GM12878 (cell line): ENCODE results near the gene FBXL19. TPM values are rescaled to one million over a fixed set of nuclear protein-coding genes. Genes with fewer than 3 reads are reported as not detected.

Experiments
- ATAC-seq: fragments of 200-7000 bp; cut with Tn5 transposase; 3 replicates; pipeline ENCODE4 v1.9.1; 2020; ENCODE audit warnings: mild to moderate bottlenecking, moderate library complexity
- BruUV-seq: library from RNA; stranded (reverse); fragments of 400-500 nt; replicated peaks from 2 replicates; lab custom pipeline; 2021; lab: Mats Ljungman, UMichigan
- CTCF ChIA-PET: fragments of 300-600 bp; sonication (Branson Sonifier 250); formaldehyde crosslinking; extraction: SDS; loops from one replicate; lab custom pipeline; 2021; ENCODE audit warnings: inconsistent platforms; lab: Yijun Ruan, JAX
- POLR2A ChIA-PET: fragments of 350-600 bp; formaldehyde crosslinking; extraction: SDS; loops from one replicate; lab custom pipeline; 2021; ENCODE audit warnings: inconsistent platforms; lab: Charles Lee
- RAD21 ChIA-PET: fragments of 300-600 bp; sonication (Branson Sonifier 250); formaldehyde crosslinking; loops from one replicate; lab custom pipeline; 2023; ENCODE audit warnings: antibody characterized with exemption; ENCODE audit not compliant: unreplicated experiment; lab: Charles Lee
- SMC1A ChIA-PET: fragments of 300-600 bp; sonication (Branson Sonifier 250); formaldehyde crosslinking; loops from one replicate; lab custom pipeline; 2023; ENCODE audit not compliant: unreplicated experiment, uncharacterized antibody; lab: Charles Lee
- DNase-seq: peaks from one replicate; pipeline ENCODE4 v3.0.0-alpha.2; 2011; ENCODE audit warnings: low read depth, low spot score
- FAIRE-seq: peaks from 3 replicates; lab custom pipeline; 2011; peaks lifted over from hg19 to GRCh38; lab: Jason Lieb, UNC
- H2AFZ ChIP-seq: 2 replicates; pipeline ENCODE4 v1.6.0; 2011; ENCODE audit warnings: low read depth, low read length, control low read depth; ENCODE audit not compliant: control insufficient read depth
- H3K27ac ChIP-seq: 2 replicates; pipeline ENCODE4 v1.5.1; 2011; ENCODE audit warnings: control low read depth; ENCODE audit not compliant: control insufficient read depth, insufficient read depth
- H3K27me3 ChIP-seq, 2 experiments: replicated peaks in 1 of 2; 2 replicates each; pipeline versions ENCODE4 v1.6.0 to v1.6.1; 2011; ENCODE audit warnings: low read length in 1 of 2; ENCODE audit not compliant: control insufficient read depth in 2 of 2, insufficient read depth in 2 of 2
- H3K36me3 ChIP-seq, 2 experiments: 2 replicates each; pipeline ENCODE4 v1.5.1; 2011; ENCODE audit warnings: low read length in 1 of 2; ENCODE audit not compliant: control insufficient read depth in 2 of 2, insufficient read depth in 2 of 2
- H3K4me1 ChIP-seq: 2 replicates; pipeline ENCODE4 v1.6.1; 2011; ENCODE audit warnings: mild to moderate bottlenecking, low read length, moderate library complexity, mixed read lengths; ENCODE audit not compliant: control insufficient read depth, insufficient read depth
- H3K4me2 ChIP-seq: 2 replicates; pipeline ENCODE4 v1.6.0; 2011; ENCODE audit warnings: control low read depth; ENCODE audit not compliant: control insufficient read depth, insufficient read depth
- H3K4me3 ChIP-seq: fragments of 200-600 bp; sonication (generic); 2 replicates; pipeline ENCODE4 v1.5.1; 2016
- H3K79me2 ChIP-seq: 2 replicates; pipeline ENCODE4 v1.6.0; 2011; ENCODE audit warnings: low read length; ENCODE audit not compliant: control insufficient read depth, insufficient read depth
- H3K9ac ChIP-seq: 2 replicates; pipeline ENCODE4 v1.8.0; 2011; ENCODE audit warnings: low read length, control low read depth, mixed read lengths; ENCODE audit not compliant: control insufficient read depth, insufficient read depth
- H3K9me3 ChIP-seq: replicated peaks from 3 replicates; pipeline ENCODE4 v1.5.1; 2011; ENCODE audit warnings: mild to moderate bottlenecking, low read length; ENCODE audit not compliant: control insufficient read depth, insufficient read depth
- H4K20me1 ChIP-seq: 2 replicates; pipeline ENCODE4 v1.6.0; 2011; ENCODE audit not compliant: control insufficient read depth, insufficient read depth
- FOXM1 ChIP-seq: IDR thresholded peaks from 2 replicates; pipeline ENCODE4 v1.6.1; 2012; ENCODE audit warnings: low read depth, mild to moderate bottlenecking, inconsistent platforms, low read length, moderate library complexity
- RAD21 ChIP-seq: IDR thresholded peaks from 2 replicates; pipeline ENCODE4 v1.6.1; 2011; ENCODE audit warnings: mild to moderate bottlenecking, low read depth, low read length, moderate library complexity; ENCODE audit not compliant: insufficient read depth
- TAF1 ChIP-seq: IDR thresholded peaks from 2 replicates; pipeline ENCODE4 v1.6.1; 2011; ENCODE audit warnings: mild to moderate bottlenecking, low read depth, low read length, borderline replicate concordance
- ZZZ3 ChIP-seq: IDR thresholded peaks from 2 replicates; pipeline ENCODE4 v1.6.1; 2011; ENCODE audit warnings: low read depth; ENCODE audit not compliant: control insufficient read depth, insufficient read length
- WGBS: methylation state at CpG from one replicate; pipeline ENCODE4 v1.1.6; 2016; ENCODE audit warnings: low lambda C conversion rate; ENCODE audit not compliant: insufficient replicate concordance, insufficient coverage; ENCODE audit errors: missing lambda C conversion rate; 5-methylcytosine and 5-hydroxymethylcytosine counted together
- in situ Hi-C: fragments of 300-500 bp; cut with MboI; formaldehyde crosslinking; loops from 9 replicates; pipeline ENCODE4 v1.14.3; 2018; ENCODE audit warnings: mixed read lengths
- intact Hi-C: fragments of 100-400 bp; cut with micrococcal nuclease; formaldehyde crosslinking; loops from one replicate; pipeline ENCODE4 v1.14.2; 2022; ENCODE audit not compliant: unreplicated experiment
- polyA plus RNA-seq, 11 experiments: library from polyadenylated mRNA; depleted of rRNA in 4 of 11; unstranded in 6 of 11; stranded (reverse) in 5 of 11; fragments of >200 nt; fragmentation: Nextera tagmentation in 4 of 11; fragmentation: Illumina TruSeq in 1 of 11; extraction: Ambion mirVana in 4 of 11; extraction: Trizol in 1 of 11; gene quantifications; 1 replicate in 1 of 11; 2 replicates in 10 of 11; pipeline versions ENCODE4 v1.2.1 to v1.2.3, GENCODE V29; 2011 to 2016; ENCODE audit warnings: inconsistent platforms in 2 of 11, missing spikeins in 2 of 11, low read depth in 1 of 11
- total RNA-seq, 4 experiments: library from RNA; depleted of rRNA in 3 of 4; stranded (reverse); fragments of >200 nt in 3 of 4; fragmentation: Illumina TruSeq in 1 of 4; extraction: Trizol in 1 of 4; gene quantifications; 2 replicates each; pipeline versions ENCODE4 v1.2.1 to v1.2.3, GENCODE V29; 2013 to 2021
- TF ChIP-seq, protein P1 (sequence below): IDR thresholded peaks from 2 replicates; pipeline ENCODE4 v1.6.1; 2011; ENCODE audit warnings: borderline replicate concordance, low read depth, mild to moderate bottlenecking, moderate library complexity, low read length; ENCODE audit not compliant: insufficient read depth, poor library complexity, severe bottlenecking
- TF ChIP-seq, protein P2 (sequence below): fragments of 450-650 bp; IDR thresholded peaks from 2 replicates; pipeline ENCODE4 v1.6.1; 2018; ENCODE audit warnings: borderline replicate concordance, mild to moderate bottlenecking; ENCODE audit not compliant: partially characterized antibody

FBXL19 gene
- total and polyA plus RNA-seq, 10 of the 15 experiments (the other 5 are each of a cell fraction or from before 2014, with no cell fraction given) = 0.02 to 32.1 (median 6.8) TPM; not detected in 1

- TF ChIP-seq, protein P1, sequence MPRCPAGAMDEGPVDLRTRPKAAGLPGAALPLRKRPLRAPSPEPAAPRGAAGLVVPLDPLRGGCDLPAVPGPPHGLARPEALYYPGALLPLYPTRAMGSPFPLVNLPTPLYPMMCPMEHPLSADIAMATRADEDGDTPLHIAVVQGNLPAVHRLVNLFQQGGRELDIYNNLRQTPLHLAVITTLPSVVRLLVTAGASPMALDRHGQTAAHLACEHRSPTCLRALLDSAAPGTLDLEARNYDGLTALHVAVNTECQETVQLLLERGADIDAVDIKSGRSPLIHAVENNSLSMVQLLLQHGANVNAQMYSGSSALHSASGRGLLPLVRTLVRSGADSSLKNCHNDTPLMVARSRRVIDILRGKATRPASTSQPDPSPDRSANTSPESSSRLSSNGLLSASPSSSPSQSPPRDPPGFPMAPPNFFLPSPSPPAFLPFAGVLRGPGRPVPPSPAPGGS = no peak
- TF ChIP-seq, all 136 proteins: peak for 20
Observed at GRCh38 chr16:30902029-30902972, 21.1 kb upstream of the FBXL19 start (continued).

DNA sequence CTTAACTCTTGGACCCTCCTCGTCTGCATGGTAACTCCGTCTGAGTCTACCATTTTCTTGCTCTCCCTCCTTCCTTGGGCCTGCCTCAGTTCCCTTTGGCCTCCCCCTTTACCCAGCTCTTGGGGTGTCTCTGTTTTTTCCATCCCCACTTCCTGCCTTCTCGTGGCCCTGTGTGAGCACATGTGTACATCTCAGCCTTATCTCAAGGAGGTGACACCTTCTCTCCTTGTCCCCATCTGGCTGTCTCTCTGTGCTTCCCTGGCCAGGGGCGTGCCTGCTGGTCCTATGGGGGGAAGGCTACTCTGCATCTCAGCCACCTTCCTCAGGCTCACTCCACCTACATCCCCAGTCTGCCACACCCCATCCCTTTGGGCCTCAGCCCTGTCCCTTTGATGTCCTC lies 20.4 kb upstream of the FBXL19 start:
- ChIA-PET CTCF (interaction anchor here (0.8 to 7.5 kb wide), 8 partner anchors 10 to 180 kb away, joined by 3 to 174 read pairs (median 16); no protein-coding TSS in a partner anchor), RAD21 (interaction anchor here (1.7 to 4.0 kb wide), 4 partner anchors 31 to 58 kb away, joined by 7 to 88 read pairs (median 14); no protein-coding TSS in a partner anchor), POLR2A (interaction anchor here (1.7 to 2.7 kb wide), 2 partner anchors 25 to 58 kb away, joined by 7 to 13 read pairs; no protein-coding TSS in a partner anchor)
- Histone ChIP-seq H3K9me3 (peaks cover 2% of the 10 kb centered on the region; the same call in 2 of the 3 replicates), H3K4me1 (peaks cover 24% of the 10 kb centered on the region), H3K4me3 (no peak overlapping the region), H3K79me2 (no peaks in the 10 kb centered on the region), H3K9ac (no peak overlapping the region; the same call in 1 of the 2 replicates), H4K20me1 (no peaks in the 10 kb centered on the region; the same call in 1 of the 2 replicates), H2AFZ (peak overlapping the region; percentile 92), H3K4me2 (peak overlapping the region; percentile 95), H3K36me3 (no peaks in the 10 kb centered on the region), H3K27me3 (no peaks in the 10 kb centered on the region), H3K27ac (no peak overlapping the region)
- in situ Hi-C loops = no loop called here
- DNase-seq (no peak), ATAC-seq (no peak), FAIRE-seq (no peak)
- BruUV-seq = no TSS peak
- intact Hi-C loops = no loop called here
- TF ChIP-seq FOXM1 = no peak
- no peak for TF ChIP-seq ZZZ3
- TF ChIP-seq TAF1 = no peak
- TF ChIP-seq, protein P2, sequence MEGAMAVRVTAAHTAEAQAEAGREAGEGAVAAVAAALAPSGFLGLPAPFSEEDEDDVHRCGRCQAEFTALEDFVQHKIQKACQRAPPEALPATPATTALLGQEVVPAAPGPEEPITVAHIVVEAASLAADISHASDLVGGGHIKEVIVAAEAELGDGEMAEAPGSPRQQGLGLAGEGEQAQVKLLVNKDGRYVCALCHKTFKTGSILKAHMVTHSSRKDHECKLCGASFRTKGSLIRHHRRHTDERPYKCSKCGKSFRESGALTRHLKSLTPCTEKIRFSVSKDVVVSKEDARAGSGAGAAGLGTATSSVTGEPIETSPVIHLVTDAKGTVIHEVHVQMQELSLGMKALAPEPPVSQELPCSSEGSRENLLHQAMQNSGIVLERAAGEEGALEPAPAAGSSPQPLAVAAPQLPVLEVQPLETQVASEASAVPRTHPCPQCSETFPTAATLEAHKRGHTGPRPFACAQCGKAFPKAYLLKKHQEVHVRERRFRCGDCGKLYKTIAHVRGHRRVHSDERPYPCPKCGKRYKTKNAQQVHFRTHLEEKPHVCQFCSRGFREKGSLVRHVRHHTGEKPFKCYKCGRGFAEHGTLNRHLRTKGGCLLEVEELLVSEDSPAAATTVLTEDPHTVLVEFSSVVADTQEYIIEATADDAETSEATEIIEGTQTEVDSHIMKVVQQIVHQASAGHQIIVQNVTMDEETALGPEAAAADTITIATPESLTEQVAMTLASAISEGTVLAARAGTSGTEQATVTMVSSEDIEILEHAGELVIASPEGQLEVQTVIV = no peak
- TF ChIP-seq RAD21 = no peak
- TF ChIP-seq, all 136 proteins: peak for 0
- WGBS = 80% methylated on average over 4 of the region's 4 CpGs
- SMC1A ChIA-PET = interaction anchor here (0.7 to 8.8 kb wide), 5 partner anchors 15 to 59 kb away, joined by 3 to 146 read pairs (median 7); no protein-coding TSS in a partner anchor
